Measurements from ENCODE around the gene TOR1B. TPM values are rescaled to one million over a fixed set of nuclear protein-coding genes. Genes with fewer than 3 reads are reported as not detected.
A peak's percentile ranks its signal among the peaks of the same experiment; 100 is the strongest.

TOR1B gene
- total RNA-seq, 1 donor from 2014 or later: 19.8 TPM

DNA sequence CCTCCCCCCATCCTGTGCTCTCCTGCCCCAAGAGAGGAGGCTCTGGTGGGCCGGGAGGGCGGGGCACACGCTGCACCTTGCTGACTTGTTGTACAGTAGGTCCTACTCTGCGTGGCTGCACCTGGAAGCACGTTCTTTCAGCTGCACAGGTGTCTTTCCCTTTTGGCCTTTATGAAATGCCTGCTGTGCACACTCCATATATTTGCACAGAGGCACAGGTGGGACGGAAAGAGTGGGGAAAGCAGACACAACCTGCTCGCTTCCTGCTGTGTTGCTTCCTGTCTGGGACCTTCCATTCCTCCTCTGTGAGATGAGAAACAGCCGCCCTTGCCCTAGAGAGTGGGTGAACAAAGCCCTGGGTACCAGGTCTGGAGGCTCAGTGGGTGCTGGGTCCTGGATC lies 37.0 kb downstream of the TOR1B start:
- DNase-seq (ENCODE audit: low read depth in 2 of 2): no peak

DNA sequence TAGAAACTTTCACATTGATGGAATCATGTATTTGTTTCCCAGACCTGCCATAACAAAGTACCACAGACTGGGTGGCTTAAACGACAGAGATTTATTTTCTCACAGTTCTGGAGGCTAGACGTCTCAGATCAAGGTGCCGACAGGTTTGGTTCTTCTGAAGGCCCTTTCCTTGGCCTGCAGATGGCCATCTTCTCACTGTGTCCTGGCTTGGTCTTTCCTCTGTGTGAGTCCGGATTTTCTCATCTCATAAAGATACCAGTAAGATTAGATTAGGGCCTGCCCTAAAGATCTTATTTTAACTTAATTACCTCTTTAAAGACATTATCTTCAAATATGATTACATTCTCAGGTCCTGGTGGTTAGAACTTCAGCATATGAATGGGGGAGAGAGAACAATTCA lies 38.1 kb downstream of the TOR1B start:
- no peak for DNase-seq (ENCODE audit: low read depth in 2 of 2)

DNA sequence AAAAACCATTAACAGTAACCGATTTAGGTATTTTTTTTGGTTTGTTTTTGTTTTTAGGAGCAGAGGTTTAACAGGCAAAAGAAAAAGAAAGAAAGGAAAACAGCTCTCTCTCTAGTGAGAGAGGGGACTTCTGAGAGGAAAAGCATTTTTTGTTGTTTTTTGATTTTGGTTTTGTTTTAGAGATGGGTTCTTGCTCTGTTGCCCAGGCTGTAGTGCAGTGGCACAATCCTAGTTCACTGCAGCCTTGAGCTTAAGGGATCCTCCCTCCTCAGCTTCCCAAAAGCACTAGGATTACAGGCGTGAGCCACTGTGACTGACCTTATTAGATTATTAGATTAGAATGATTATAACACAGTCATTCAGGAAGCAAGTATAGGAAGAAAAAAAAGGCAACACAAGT lies 42.4 kb downstream of the TOR1B start:
- no peak for DNase-seq (ENCODE audit: low read depth in 2 of 2)

DNA sequence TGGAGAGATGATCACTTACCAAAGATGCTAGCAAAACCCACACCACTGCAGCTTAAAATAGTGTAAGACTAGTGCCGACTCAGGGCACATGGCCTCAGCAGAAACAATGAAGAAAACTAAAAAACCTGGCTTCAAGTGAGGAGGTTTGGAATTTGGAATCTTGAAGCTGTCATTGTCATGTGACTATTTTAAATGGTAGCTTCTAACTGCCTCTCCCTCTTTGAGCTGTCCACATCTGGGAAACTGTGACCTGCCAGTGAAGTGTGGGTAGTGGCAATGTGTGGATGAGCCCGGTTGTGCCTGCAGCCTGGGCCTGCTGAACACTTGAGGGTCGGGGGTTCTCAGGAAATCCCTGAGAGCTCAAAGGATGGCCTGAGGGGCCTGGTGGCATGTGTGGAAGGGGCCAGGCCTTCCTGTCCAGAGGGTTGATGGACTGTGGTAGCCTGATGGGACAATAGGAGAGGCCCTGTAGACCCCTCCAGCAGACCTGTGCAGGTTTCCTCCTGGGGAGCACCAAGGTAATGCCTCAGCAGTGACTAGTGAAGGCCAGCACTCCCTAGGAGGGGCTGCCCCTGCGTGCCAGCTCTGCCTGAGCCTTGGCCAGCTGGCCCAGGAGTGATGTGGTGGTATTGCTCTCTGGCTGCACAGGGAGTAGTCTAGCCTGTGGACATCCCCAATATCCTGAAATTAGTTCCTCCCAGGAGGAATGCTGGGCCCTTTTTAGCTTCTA lies 45.9 kb downstream of the TOR1B start:
- DNase-seq (ENCODE audit: low read depth in 2 of 2): no peak

DNA sequence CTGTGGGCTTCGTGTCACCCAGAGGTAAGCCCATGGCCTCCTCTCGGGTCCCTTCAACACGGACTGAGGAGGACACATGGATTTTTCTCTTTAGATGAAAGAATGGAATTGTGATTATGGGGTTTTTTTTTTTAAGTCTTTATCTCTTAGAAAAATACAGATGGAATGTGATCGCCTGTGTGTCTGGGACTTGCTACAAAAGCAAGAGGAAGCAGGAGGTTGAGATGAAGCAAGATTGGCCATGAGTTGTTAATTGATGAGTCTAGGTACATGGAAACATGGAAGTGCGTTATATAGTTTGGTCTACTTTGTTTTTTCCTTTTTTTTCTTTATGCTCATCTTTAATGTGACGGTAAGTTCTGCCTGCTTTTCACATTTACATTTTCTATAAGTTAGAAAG lies 46.9 kb downstream of the TOR1B start:
- DNase-seq (ENCODE audit: low read depth in 2 of 2): peak in 1 of 2 donors; percentile 86

DNA sequence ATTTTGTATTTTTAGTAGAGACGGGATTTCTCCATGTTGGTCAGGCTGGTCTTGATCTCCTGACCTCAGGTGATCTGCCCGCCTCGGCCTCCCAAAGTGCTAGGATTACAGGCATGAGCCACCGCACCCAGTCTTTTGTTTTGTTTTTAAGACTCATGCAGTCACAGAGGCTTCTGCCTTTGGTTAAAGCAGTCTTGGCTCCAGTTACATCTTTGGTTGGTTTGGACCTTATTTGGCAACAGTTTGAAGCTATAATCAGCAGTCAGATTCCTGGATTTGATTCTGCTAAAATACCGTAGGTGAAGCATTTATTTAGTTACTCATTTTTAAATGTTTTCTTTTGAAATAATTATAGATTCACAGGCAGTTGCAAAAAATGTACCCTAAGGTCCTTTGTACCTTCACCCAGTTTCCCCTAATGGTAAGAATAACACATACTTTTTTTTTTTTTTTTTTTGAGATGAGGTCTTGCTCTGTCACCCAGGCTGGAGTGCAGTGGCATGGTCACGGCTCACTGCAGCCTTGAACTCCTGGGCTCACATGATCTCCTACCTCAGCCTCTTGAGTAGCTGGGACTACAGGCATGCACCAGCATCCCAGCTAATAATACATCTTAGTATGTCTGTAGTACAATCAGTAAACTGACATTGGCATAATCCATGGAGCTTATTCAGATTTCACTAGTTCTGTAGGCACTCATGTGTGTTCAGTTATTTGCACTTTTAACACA lies 48.0 kb downstream of the TOR1B start:
- no peak for DNase-seq (ENCODE audit: low read depth in 2 of 2)

DNA sequence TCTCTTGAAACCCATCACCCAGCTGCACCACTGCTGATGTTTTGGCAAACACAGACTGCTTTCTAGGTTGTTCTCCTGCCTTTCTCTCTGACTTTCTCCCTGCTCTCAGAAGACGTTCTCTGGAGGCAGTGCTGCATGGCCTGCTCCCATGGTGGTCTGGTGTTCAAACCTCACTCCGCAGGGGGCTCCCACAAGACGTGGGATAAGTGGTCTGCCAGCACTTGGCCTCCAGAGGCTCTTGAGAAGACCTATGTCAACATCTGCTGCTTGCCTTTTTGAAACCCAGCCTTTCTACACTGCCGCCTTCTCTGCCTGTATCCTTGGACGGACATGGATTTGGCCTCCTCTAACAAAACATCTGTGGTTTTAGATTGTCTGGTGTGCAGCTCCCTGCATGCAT lies 48.8 kb downstream of the TOR1B start:
- DNase-seq (ENCODE audit: low read depth in 2 of 2): no peak

DNA sequence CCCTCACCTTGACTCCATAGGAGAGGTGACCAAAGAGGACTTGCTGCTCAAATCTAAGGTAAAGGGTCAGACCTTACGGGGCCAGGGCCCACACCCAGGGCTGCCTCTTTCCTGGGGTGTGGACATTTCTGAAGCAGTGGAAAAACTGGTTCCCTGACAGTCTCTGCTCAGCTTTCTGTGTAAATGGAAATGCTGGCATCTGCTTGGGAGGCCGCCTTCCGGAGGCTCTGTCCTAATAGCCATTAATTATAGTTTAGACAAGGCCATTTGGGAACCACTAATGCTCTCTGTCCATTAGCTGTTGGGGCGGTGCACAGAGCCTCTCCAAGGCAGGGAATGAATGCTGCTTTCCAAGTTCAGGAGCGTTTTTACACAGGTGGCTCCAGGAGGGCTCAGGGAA lies 49.6 kb downstream of the TOR1B start:
- no peak for DNase-seq (ENCODE audit: low read depth in 2 of 2)

DNA sequence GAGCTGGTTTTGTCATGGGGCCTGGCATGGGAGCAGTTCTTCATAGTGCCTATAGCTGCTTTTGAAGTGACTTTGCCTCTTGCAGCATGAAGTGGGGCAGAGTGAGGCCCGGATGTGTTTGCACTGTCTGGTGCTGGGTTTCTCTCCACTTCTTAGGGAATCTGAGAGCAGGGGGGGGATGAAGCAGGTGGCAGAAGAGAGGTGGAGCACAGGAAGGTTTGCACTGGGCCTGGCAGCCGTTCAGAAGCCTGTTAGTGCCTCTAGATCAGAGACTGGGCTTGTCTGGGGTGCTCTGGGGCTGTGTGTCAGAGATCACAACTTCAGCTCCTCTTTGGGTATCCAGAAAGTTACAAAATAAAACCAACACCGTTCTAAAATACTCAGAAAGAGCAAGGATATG lies 50.6 kb downstream of the TOR1B start:
- no peak for DNase-seq (ENCODE audit: low read depth in 2 of 2)

DNA sequence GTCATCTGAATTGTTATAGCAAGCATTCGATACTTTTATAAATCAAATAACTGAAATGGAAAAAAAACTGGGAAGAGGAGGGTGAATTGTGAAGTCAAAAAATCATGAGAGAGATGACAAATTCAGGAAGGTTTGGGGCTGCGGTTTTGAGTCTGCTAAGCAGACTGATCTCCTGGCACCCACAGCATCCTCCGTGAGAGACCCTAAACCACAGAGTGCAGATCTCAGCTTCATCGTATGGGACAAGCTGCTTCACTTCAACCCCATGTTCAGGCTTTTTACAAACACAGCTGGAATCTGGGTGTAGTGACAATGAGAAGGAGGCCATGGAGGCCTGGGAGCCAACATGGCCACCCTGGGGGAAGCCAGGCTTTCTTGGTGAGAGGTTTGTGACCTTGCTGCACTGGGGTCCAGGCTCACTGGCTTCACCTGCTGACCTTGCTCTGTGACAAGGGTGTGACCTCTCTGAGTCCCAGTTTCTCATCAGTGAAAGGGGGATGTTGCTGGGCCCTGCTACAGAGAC lies 51.7 kb downstream of the TOR1B start:
- no peak for DNase-seq (ENCODE audit: low read depth in 2 of 2)

DNA sequence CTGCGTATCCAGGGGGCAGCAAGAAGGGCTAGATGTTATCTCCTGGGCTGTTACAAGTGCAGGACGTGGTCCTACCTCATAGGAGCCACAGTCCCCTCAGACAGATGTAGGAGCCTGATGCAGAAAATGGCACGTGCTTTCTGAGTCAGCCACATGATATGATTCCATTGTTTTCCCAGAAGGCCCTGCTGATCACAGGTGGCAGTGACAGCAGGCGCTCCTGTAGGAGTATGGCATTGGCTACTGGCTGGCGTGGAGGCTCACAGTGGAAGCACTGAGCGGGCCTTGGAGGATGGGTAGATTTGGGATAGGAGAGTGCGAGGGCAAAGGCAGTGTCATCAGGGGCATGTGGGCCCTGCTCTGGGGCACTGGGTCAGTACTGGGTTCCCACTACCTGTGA lies 54.2 kb downstream of the TOR1B start:
- no peak for DNase-seq (ENCODE audit: low read depth in 2 of 2)

DNA sequence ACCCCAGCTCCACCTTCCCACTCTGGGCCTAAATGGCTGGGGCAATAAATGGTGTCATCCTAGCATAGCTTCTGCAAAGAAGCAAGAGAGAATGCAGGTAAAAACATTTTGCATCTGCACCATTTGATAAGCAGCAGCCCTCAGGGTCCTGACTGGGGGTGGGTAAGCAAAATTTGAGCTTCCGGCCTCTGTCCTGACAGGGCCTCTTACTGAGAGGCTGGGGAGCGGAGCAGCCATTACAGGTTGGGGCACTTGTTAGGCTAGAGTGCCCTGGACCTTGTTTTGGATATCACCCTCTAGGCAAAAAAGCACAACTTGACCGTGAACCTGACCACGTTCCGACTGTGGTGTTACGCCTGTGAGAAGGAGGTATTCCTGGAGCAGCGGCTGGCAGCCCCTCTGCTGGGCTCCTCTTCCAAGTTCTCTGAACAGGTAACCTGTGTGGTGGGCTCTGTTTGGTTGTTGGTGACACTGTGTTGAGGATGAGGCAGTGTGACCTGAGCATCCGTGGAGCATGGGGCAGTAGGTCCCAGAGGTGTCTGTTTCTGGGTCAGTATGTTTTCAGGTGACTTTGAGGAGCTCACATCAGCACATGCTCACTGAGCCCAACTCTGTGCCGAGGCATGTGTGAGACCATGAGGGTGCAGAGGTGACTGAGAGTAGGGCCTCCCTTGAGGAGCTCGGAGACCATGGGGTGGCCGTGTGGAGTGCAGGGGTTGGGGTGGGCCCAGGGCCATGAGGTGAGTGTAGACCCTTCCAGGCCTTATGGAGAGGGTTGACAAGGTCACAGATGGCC lies 55.4 kb downstream of the TOR1B start:
- DNase-seq (ENCODE audit: low read depth in 2 of 2): no peak

Other genes starting within 250 kb of the TOR1B start
- gene C9orf50, start 182.1 kb upstream of the TOR1B start, total RNA-seq: not detected in 2 replicates
- 19.4 and 22.4 TPM in 2 replicates for gene NTMT1, start 177.0 kb upstream of the TOR1B start, total RNA-seq
- gene ASB6, start 161.0 kb upstream of the TOR1B start, total RNA-seq: 9.6 and 13.5 TPM in 2 replicates
- 0.20 and 0.44 TPM in 2 replicates for gene PRRX2, start 137.5 kb upstream of the TOR1B start, total RNA-seq
- 0.40 and 0.44 TPM in 2 replicates for gene PTGES, start 50.1 kb upstream of the TOR1B start, total RNA-seq
- gene TOR1A, start 21.0 kb downstream of the TOR1B start, total RNA-seq: 26.8 and 32.7 TPM in 2 replicates
- 21.6 and 36.5 TPM in 2 replicates for gene C9orf78, start 32.1 kb downstream of the TOR1B start, total RNA-seq
- gene USP20, start 32.3 kb downstream of the TOR1B start, total RNA-seq: 5.4 and 8.9 TPM in 2 replicates
- gene FNBP1, start 240.0 kb downstream of the TOR1B start, total RNA-seq: 30.3 and 51.2 TPM in 2 replicates

Measured in lung microvascular endothelial cell (primary cell).